Skeletal muscle cell (primary cell): ENCODE data around the gene SCNN1A.

Source experiments
- DNase-seq: peaks from one replicate; pipeline ENCODE4 v3.0.0-alpha.2; 2010; ENCODE audit warnings: low read depth
- H3K4me3 ChIP-seq: 2 replicates; pipeline ENCODE4 v1.5.1; 2011; ENCODE audit warnings: low read depth, mild to moderate bottlenecking, control low read depth, low read length, moderate library complexity

SCNN1A gene

DNA sequence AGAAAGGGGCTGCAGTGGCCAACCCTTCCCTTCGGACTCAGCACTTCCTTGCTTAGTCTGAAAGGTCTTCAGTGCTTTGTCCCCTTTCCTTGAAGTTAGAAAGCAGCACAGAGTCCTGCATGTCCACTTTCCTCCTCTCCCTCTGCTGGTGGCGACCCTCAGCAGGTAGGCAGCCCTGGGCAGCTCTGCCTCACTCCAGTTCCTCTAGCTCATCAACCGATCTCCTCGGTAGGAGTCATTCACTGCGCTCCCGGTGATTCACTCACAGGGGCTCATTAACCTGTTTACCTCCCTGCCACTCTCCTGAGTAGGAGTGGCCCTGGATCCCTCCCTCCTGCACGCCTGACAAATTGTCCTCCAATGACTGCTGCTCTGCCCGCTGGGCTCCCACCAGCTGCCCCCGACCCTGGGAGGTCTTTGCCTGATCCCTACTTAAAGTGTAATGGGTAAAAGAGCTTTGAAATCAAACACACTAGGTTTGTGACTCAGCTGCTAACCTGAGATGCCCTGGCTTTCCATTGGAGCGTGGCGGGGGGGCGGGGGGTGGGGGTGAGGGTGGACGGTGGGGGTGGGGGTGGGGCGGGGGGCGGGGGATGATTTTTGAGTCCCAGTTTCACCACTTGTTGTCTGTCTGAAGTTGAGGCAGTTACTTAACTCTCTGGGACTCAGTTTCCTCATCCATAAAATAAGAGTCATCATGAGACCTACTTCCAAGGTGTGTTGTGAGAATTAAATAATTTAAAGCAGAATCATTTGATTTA, 4.2 kb downstream of the SCNN1A start:
- no peak overlapping the region for H3K4me3 ChIP-seq
- no peak for DNase-seq

- DNase-seq: no peak
- no peak overlapping the region for H3K4me3 ChIP-seq
Measured at GRCh38 chr12:6370576-6370935, 4.8 kb downstream of the SCNN1A start.

- H3K4me3 ChIP-seq: no peak overlapping the region
- DNase-seq: no peak
Measured at GRCh38 chr12:6369916-6370575, 5.3 kb downstream of the SCNN1A start.

- no peak overlapping the region for H3K4me3 ChIP-seq
- DNase-seq: no peak
Measured at GRCh38 chr12:6368906-6369525, 6.3 kb downstream of the SCNN1A start.

GRCh38 chr12:6367969-6368892, 7.1 kb downstream of the SCNN1A start:
- no peak overlapping the region for H3K4me3 ChIP-seq
- no peak for DNase-seq

GRCh38 chr12:6367065-6367968, 8.0 kb downstream of the SCNN1A start:
- DNase-seq: no peak
- no peak overlapping the region for H3K4me3 ChIP-seq

DNA sequence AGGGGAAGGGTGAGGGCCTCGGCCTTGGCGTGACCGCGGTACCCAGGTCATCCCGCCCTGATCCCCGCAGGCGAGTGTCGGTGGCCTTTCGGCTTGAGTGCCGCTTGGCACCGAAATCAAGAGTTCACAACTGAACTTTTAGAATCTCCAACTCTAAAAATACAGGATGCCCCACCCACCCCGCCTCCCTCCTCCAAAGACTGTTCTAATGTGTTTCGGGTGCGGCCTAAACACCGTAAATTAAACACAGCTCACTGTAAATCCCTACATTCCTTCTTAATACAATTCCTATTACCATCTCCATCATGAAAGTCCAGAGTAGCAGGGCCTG, 11.4 kb downstream of the SCNN1A start:
- H3K4me3 ChIP-seq: no peak overlapping the region

DNA sequence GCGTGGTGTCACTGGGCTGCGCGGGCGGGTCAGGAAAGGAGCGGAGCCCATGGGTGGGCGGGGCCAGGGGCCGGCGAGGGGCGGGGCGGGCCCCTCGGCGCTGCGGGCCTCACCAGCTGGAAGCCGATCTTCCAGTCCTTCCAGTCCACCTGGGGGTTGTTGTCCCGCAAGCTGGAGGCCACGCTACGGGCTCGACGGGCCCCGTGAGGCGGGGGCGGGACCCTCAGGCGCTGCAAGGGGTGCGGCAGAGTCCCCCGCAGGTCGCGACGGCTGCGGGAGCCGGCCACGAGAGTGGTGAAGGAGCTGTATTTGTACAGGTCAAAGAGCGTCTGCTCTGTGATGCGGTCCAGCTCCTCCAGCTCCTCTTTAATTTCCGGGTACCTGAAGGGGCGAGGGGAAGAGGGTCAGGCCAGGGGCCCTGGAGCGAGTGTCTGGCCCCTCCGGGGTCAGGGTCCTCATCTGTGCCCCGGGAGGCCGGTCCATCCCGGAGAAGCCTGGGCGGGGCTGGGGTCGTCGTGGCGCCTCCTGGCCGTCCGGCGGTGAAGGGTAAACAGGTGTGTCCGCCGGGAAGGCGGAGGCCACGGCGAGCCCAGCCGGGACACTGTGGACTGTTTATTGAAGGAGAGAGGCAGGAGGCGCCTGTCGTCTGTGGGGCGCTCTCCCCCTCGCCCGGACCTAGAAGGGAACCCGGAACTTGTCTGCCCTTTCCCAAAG, 11.9 kb downstream of the SCNN1A start:
- no peak for DNase-seq
- peak overlapping the region; percentile 47 for H3K4me3 ChIP-seq

More for the DNA sequence above, 11.4 kb downstream of the SCNN1A start:
- no peak for DNase-seq

DNA sequence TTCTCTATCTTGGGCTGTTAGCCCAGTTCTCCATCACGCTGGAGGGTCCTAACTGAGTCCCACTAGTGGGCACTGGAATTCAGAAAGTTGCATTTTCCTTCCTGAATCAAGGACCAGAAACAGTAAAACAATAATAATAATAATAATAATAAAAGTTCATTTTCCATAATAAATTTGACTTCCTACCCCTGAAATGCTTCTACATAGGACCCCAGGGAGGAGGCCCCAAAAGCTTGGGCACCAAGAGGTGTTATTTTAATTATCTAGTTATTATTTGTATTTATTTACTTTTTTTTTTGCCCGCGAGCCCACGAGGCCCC, 12.4 kb downstream of the SCNN1A start:
- peak overlapping the region; percentile 47 for H3K4me3 ChIP-seq
- no peak for DNase-seq

DNA sequence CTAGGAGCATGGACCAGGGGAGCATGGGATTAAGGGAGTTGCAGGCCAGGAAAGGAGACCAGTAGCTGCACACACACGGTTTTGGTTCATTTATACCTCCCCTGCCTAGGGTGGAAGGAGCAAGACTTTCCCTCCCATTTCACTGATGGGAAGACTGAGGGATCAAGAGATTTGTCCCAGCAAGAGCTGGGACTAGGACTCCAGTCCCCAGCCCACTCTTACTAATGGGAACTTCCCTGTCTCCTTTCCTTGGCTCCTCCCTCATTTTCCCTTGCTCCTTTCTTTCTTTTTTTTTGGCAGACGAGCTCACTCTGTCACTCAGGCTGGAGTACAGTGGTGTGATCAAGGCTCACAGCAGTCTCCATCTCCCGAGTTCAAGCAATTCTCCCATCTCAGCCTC, 13.0 kb downstream of the SCNN1A start:
- no peak for DNase-seq
- H3K4me3 ChIP-seq: no peak overlapping the region

DNA sequence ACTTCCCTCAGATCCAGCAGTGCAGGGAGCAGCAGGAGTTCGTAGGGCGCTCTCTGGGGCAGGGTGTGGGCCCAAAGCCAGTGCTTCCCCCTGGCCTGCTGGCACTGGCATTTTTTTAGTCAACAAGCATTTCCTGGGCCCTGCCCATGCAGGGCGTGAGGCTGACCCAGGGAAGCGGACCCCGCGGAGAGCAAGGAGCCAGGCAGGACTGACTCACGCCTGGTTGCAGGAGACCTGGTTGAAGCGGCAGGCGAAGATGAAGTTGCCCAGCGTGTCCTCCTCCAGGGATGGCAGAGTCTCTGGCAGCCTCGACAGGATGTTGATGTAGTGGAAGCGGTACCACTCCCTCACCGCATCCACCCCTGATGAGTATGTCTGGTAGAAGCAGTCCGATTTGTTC, 13.5 kb downstream of the SCNN1A start:
- DNase-seq: no peak
- H3K4me3 ChIP-seq: no peak overlapping the region

GRCh38 chr12:6360578-6361490, 14.5 kb downstream of the SCNN1A start:
- H3K4me3 ChIP-seq: no peak overlapping the region
- DNase-seq: no peak

DNA sequence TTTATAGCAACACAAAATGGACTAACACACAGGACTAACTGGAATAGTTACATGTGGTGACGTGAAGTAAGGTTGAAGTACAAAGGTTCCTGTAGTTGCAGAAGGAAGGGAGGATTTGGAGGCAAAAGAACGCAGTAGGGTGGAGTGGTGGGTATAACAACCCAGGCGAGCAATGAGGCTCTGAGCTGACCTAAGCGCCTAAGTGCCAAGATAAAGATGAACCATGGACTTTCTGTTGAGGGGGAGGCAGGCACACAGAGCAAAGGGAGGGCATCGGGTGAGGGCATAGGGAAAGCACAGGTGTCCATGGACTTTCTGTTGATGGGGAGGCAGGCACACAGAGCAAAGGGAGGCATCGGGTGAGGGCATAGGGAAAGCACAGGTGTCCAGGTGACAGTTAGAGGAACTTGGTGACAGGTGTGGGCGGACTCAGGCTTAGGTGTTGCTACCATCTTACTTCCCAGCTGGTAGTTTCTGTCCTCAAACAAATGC, 15.2 kb downstream of the SCNN1A start:
- no peak overlapping the region for H3K4me3 ChIP-seq
- no peak for DNase-seq

- no peak for DNase-seq
- no peak overlapping the region for H3K4me3 ChIP-seq
Measured at GRCh38 chr12:6358881-6359280, 16.5 kb downstream of the SCNN1A start.

GRCh38 chr12:6356374-6356820, 19.0 kb downstream of the SCNN1A start:
- no peak for DNase-seq
- no peak overlapping the region for H3K4me3 ChIP-seq

DNA sequence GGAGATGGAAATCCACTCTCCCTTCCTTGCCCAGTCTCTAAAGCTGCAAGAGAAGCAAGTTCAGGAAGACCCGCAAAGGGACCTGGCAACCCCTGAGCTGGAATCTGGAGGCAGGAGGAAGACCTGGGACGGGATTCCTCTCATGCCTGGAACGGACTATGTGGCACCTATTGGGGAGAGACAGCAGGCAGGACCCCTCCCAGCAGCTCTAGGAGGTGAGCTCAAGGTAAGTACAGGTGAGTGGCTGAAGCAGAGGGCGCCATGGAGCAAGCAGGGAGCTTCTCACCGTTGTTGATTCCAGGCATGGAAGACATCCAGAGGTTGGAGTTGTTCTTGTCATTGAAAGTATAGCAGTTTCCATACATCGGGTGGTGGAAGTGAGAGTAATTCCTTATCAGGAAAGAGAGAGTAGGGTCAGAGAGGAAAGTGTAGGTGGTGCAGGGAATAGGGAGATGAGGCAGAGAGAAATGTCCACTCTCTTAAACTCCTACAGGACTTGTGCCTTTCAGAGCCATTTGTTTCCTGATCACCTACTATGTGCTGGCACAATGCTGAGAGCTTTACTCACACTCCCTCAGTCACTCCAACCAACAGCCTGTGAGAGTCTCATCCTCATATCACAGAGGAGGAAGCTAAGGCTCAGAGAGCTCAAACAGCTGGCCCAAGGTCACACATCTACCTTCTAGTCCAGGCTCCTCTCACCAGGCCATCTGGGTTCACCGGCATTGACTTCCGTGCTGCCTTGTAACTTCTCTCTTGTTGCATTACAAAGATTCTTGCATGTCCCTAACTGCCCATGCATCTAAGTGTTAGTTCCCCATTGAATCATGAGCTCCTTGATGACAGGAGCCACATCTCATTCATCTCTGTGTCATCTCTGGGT, 19.6 kb downstream of the SCNN1A start:
- no peak for DNase-seq
- H3K4me3 ChIP-seq: no peak overlapping the region
